Measurements from ENCODE around the gene MAPK8IP3.

DNA sequence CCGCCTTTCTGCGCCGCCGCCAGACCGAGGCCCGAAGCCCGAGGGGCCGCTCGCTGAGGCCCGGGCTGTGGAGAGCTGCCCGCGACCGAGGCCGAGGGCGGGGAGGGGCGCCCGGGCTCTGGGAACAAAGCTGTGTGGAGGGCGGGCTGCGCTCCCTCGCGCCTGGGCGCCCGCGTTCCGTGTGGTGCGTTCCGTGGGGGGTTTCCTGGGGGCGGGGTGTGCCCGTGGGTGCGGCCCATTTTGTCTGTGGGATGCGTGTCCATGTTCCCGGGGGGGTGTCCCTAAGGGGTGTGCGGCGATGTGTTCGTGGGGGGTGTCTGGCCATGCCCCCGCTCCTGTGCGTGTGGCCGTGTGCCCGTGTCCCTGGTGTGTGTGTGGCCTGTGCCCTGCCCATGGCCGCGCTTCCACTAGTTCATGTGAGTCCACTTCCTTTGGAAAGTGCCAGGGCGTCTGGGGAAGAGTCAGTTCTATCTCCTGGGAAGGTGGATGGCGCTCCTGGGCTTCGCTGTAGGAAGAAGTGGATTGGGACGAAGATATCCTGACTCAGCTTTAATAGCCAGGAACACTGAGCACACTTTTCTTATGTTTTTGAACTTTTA lies 27.4 kb upstream of the MAPK8IP3 start:
- TF ChIP-seq ZNF77 (CRISPR knock-in tag; IDR thresholded peaks at IDR 0.05) (no peak), BMI1 (IDR thresholded peaks at IDR 0.05; ENCODE audit: low read length) (no peak)
- TF ChIP-seq, protein P1, sequence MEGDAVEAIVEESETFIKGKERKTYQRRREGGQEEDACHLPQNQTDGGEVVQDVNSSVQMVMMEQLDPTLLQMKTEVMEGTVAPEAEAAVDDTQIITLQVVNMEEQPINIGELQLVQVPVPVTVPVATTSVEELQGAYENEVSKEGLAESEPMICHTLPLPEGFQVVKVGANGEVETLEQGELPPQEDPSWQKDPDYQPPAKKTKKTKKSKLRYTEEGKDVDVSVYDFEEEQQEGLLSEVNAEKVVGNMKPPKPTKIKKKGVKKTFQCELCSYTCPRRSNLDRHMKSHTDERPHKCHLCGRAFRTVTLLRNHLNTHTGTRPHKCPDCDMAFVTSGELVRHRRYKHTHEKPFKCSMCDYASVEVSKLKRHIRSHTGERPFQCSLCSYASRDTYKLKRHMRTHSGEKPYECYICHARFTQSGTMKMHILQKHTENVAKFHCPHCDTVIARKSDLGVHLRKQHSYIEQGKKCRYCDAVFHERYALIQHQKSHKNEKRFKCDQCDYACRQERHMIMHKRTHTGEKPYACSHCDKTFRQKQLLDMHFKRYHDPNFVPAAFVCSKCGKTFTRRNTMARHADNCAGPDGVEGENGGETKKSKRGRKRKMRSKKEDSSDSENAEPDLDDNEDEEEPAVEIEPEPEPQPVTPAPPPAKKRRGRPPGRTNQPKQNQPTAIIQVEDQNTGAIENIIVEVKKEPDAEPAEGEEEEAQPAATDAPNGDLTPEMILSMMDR (IDR thresholded peaks at IDR 0.05 in 2 of 3, conservative IDR thresholded peaks at IDR 0.05 in 1 of 3; ENCODE audit: insufficient read depth in 2 of 3, low read depth in 1 of 3, low read length in 3 of 3) = no peak
